B cell (primary cell): ENCODE data around the gene COG2. TPM values are rescaled to one million over a fixed set of nuclear protein-coding genes. Genes with fewer than 3 reads are reported as not detected.
A peak's percentile ranks its signal among the peaks of the same experiment; 100 is the strongest.

Source experiments
- ATAC-seq: fragments of 200-7000 bp; cut with Tn5 transposase; one replicate; pipeline ENCODE4 v1.10.0; 2021; ENCODE audit warnings: low read depth, mild to moderate bottlenecking, moderate number of reproducible peaks, moderate library complexity
- CTCF ChIA-PET: fragments of 350-600 bp; sonication (Branson Sonifier 250); formaldehyde crosslinking; loops from one replicate; lab custom pipeline; 2021; ENCODE audit warnings: antibody characterized with exemption, inconsistent platforms; lab: Charles Lee
- POLR2A ChIA-PET: fragments of 350-600 bp; sonication (Branson Sonifier 250); formaldehyde crosslinking; loops from one replicate; lab custom pipeline; 2021; ENCODE audit warnings: antibody characterized with exemption; lab: Charles Lee
- DNase-seq: peaks from one replicate; pipeline ENCODE4 v3.0.0; 2013
- H2AFZ ChIP-seq: 2 replicates; pipeline ENCODE4 v1.6.1; 2012; ENCODE audit warnings: mild to moderate bottlenecking, low read depth, low read length; ENCODE audit not compliant: insufficient read depth, poor library complexity, severe bottlenecking
- H3K27ac ChIP-seq, 2 donors: 1 replicate in 1 of 2; 2 replicates in 1 of 2; pipeline ENCODE4 v1.5.1; 2012 to 2013; ENCODE audit warnings: low read length in 2 of 2, mild to moderate bottlenecking in 2 of 2, moderate library complexity in 1 of 2
- H3K27me3 ChIP-seq, 4 experiments: fragments of 200-600 bp in 1 of 4; sonication (generic) in 1 of 4; replicated peaks in 1 of 4; 1 replicate in 2 of 4; 2 replicates in 2 of 4; pipeline versions ENCODE4 v1.6.1 to v1.7.0; 2013 to 2016; ENCODE audit warnings: low read length in 3 of 4, mild to moderate bottlenecking in 2 of 4, mixed read lengths in 1 of 4, moderate library complexity in 1 of 4; ENCODE audit not compliant: insufficient read depth in 4 of 4, control insufficient read depth in 3 of 4; ENCODE audit errors: control extremely low read depth in 1 of 4
- H3K36me3 ChIP-seq, 2 experiments: replicated peaks in 1 of 2; 1 replicate in 1 of 2; 2 replicates in 1 of 2; pipeline versions ENCODE4 v1.6.1 to v1.7.1; 2013; ENCODE audit warnings: low read length in 1 of 2; ENCODE audit not compliant: insufficient read depth in 2 of 2, control insufficient read depth in 1 of 2; ENCODE audit errors: control extremely low read depth in 1 of 2, extremely low read depth in 1 of 2
- H3K4me1 ChIP-seq, 2 donors: fragments of 200-600 bp in 1 of 2; sonication (generic) in 1 of 2; 1 replicate in 1 of 2; 2 replicates in 1 of 2; pipeline versions ENCODE4 v1.5.1 to v1.6.1; 2013 to 2017; ENCODE audit warnings: low read length in 2 of 2; ENCODE audit not compliant: control insufficient read depth in 2 of 2, insufficient read depth in 2 of 2
- H3K4me2 ChIP-seq: replicated peaks from 2 replicates; pipeline ENCODE3; 2012; ENCODE audit warnings: mild to moderate bottlenecking, low read depth, low read length; ENCODE audit not compliant: poor library complexity, severe bottlenecking
- H3K4me3 ChIP-seq, 5 experiments: fragments of 200-600 bp in 1 of 5; sonication (generic) in 1 of 5; 1 replicate in 3 of 5; 2 replicates in 2 of 5; pipeline versions ENCODE4 v1.5.1 to v1.7.0; 2011 to 2016; ENCODE audit warnings: low read length in 4 of 5, mild to moderate bottlenecking in 4 of 5, low read depth in 2 of 5, control low read depth in 1 of 5, moderate library complexity in 1 of 5; ENCODE audit not compliant: insufficient read depth in 1 of 5; ENCODE audit errors: control extremely low read depth in 1 of 5, extremely low read depth in 1 of 5
- H3K79me2 ChIP-seq: fragments of 200-600 bp; sonication (generic); one replicate; pipeline ENCODE4 v1.6.0; 2016; ENCODE audit warnings: low read length; ENCODE audit not compliant: control insufficient read depth, insufficient read depth
- H3K9ac ChIP-seq: fragments of 200-600 bp; sonication (generic); 2 replicates; pipeline ENCODE4 v1.6.1; 2017; ENCODE audit warnings: mild to moderate bottlenecking, low read length, moderate library complexity
- H3K9me3 ChIP-seq, 3 donors: one replicate each; pipeline versions ENCODE4 v1.6.1 to v1.7.1; 2013; ENCODE audit warnings: low read length in 2 of 3; ENCODE audit not compliant: control insufficient read depth in 2 of 3, insufficient read depth in 1 of 3; ENCODE audit errors: control extremely low read depth in 1 of 3
- H4K20me1 ChIP-seq: 2 replicates; pipeline ENCODE4 v1.6.0; 2012; ENCODE audit warnings: mild to moderate bottlenecking, low read length; ENCODE audit not compliant: insufficient read depth, control insufficient read depth, poor library complexity, severe bottlenecking
- H3K27ac Mint-ChIP-seq: one replicate; pipeline ENCODE4 v1.8.0; 2021; ENCODE audit warnings: mixed read lengths
- H3K27me3 Mint-ChIP-seq: one replicate; pipeline ENCODE4 v1.8.0; 2021; ENCODE audit warnings: mixed read lengths
- H3K4me1 Mint-ChIP-seq: one replicate; pipeline ENCODE4 v1.8.0; 2021; ENCODE audit warnings: mixed read lengths
- H3K4me3 Mint-ChIP-seq: one replicate; pipeline ENCODE4 v1.8.0; 2021; ENCODE audit warnings: mixed read lengths
- H3K9me3 Mint-ChIP-seq: one replicate; pipeline ENCODE4 v1.8.0; 2022; ENCODE audit warnings: mixed read lengths; ENCODE audit not compliant: insufficient read depth
- EZH2 ChIP-seq: IDR thresholded peaks from 2 replicates; pipeline ENCODE4 v1.6.1; 2012; ENCODE audit warnings: borderline replicate concordance, low read depth, mild to moderate bottlenecking, moderate library complexity, low read length; ENCODE audit not compliant: insufficient read depth, poor library complexity, severe bottlenecking
- WGBS: methylation state at CpG from one replicate; pipeline ENCODE4 v1.1.5; 2013; ENCODE audit warnings: missing lambda C conversion rate; ENCODE audit not compliant: insufficient coverage; 5-methylcytosine and 5-hydroxymethylcytosine counted together
- intact Hi-C: fragments of 100-400 bp; cut with micrococcal nuclease; formaldehyde crosslinking; loops from one replicate; pipeline ENCODE4 v1.10.0; 2022
- polyA plus RNA-seq: library from polyadenylated mRNA; depleted of rRNA; stranded (reverse); fragments of >200 nt; gene quantifications from 2 replicates; pipeline ENCODE4 v1.2.3, GENCODE V29; 2012
- total RNA-seq, 2 donors: library from RNA; stranded (reverse); fragments of 120-200 nt in 1 of 2; gene quantifications; 1 replicate in 1 of 2; 2 replicates in 1 of 2; pipeline versions ENCODE4 v1.2.3 to v1.2.4, GENCODE V29; 2013 to 2022
- TF ChIP-seq, protein P1 (sequence below): fragments of 200-600 bp; IDR thresholded peaks from one replicate; pipeline ENCODE4 v1.8.0; 2022; ENCODE audit warnings: antibody characterized with exemption, mild to moderate bottlenecking

The COG2 gene
- total and polyA plus RNA-seq, 2 donors (not counting 1 experiment from before 2014, with no cell fraction given), result 17.0 to 42.5 TPM

DNA sequence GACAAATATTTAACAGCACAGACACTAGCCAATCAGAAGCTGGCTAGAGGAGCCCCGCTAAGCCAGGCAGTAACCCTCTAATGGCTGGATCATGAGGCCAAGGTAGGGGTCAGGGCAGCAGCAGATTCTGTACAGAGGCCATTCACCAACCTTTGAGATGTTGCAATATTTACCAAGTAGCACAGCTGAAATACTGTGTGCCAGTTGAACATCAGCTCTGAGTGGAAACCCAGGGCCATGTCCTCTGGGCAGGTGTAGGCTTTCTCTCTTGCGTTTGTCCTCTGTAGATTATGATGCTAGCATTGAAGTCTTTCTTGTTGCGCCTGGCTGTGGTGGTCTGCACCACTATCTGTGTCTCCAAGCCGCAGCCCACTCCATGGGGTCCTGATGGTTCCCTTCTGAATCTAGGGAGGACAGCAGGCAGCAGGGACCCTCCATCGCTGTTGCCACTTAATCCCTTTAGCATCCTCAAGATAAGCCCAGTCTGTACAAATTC is 2.5 kb upstream of the COG2 start:
- intact Hi-C loops, result loop anchor here (5.0 kb wide), 3 partner anchors 403 to 1297 kb away; partner anchors contain the start of genes CCSAP, FAM89A and NUP133
- no peak for TF ChIP-seq EZH2
- TF ChIP-seq, protein P1, sequence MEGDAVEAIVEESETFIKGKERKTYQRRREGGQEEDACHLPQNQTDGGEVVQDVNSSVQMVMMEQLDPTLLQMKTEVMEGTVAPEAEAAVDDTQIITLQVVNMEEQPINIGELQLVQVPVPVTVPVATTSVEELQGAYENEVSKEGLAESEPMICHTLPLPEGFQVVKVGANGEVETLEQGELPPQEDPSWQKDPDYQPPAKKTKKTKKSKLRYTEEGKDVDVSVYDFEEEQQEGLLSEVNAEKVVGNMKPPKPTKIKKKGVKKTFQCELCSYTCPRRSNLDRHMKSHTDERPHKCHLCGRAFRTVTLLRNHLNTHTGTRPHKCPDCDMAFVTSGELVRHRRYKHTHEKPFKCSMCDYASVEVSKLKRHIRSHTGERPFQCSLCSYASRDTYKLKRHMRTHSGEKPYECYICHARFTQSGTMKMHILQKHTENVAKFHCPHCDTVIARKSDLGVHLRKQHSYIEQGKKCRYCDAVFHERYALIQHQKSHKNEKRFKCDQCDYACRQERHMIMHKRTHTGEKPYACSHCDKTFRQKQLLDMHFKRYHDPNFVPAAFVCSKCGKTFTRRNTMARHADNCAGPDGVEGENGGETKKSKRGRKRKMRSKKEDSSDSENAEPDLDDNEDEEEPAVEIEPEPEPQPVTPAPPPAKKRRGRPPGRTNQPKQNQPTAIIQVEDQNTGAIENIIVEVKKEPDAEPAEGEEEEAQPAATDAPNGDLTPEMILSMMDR, result no peak
- no peak overlapping the region for H3K4me3 Mint-ChIP-seq
- DNase-seq (no peak), ATAC-seq (no peak)
- H3K4me1 Mint-ChIP-seq, result peaks cover 34% of the 10 kb centered on the region
- H3K27ac Mint-ChIP-seq, result no peak overlapping the region
- Histone ChIP-seq H3K4me1 (peaks cover 26 to 28% of the 10 kb centered on the region in 2 donors), H3K27me3 (peaks cover 0 to 16% (median 3%) of the 10 kb centered on the region in 4 experiments), H2AFZ (no peak overlapping the region), H3K27ac (no peak overlapping the region), H3K9me3 (peaks cover 0 to 2% (median 0%) of the 10 kb centered on the region in 3 donors), H3K36me3 (no peaks in the 10 kb centered on the region), H3K4me2 (no peak overlapping the region), H3K79me2 (peaks cover 14% of the 10 kb centered on the region), H3K9ac (no peak overlapping the region), H3K4me3 (no peak overlapping the region), H4K20me1 (peaks cover 14% of the 10 kb centered on the region)
- no peaks in the 10 kb centered on the region for H3K9me3 Mint-ChIP-seq
- H3K27me3 Mint-ChIP-seq, result peaks cover 38% of the 10 kb centered on the region
- ChIA-PET POLR2A (no interaction called here), CTCF (no interaction called here)
- 94% methylated on average over 4 of the region's 5 CpGs for WGBS

DNA sequence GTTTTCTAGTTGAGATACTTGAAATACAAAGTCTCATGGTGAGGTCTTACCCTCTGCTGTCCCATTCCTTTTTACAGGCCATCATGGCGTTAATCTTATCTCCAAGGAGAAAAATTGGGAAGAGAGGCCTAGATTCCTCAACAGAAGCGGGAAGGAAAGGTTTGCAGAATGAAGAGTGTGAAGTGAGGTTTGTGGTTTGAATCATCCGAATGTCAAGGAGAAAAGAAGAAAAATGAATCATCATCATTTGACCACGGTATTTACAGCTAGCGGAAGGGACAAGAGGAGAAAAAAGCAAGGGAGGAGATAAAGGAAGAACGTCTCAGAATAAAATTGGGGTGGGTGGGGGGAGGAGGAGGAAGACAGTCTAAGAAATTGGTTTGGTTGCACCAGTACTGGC is 935 bp upstream of the COG2 start:
- H3K36me3 ChIP-seq, result peaks cover 0 to 5% of the 10 kb centered on the region in 2 experiments
- Mint-ChIP-seq H3K9me3 (no peaks in the 10 kb centered on the region), H3K4me3 (peak overlapping the region; percentile 56), H3K27me3 (peaks cover 33% of the 10 kb centered on the region), H3K4me1 (peaks cover 44% of the 10 kb centered on the region), H3K27ac (peak overlapping the region; percentile 17)
- H3K27ac ChIP-seq, result no peak overlapping the region
- H3K4me3 ChIP-seq, result no peak overlapping the region
- peak overlapping the region; percentile 84 for H2AFZ ChIP-seq
- no peak overlapping the region for H3K4me2 ChIP-seq
- 33% methylated on average over 3 of the region's 6 CpGs for WGBS
- peaks cover 29% of the 10 kb centered on the region for H4K20me1 ChIP-seq
- H3K4me1 ChIP-seq, result peaks cover 28% of the 10 kb centered on the region in 2 donors
- no peak overlapping the region for H3K9ac ChIP-seq
- intact Hi-C loops, result loop anchor here (5.0 kb wide), 3 partner anchors 401 to 1299 kb away; partner anchors contain the start of genes CCSAP, FAM89A and NUP133
- ATAC-seq (no peak), DNase-seq (peak; percentile 8)
- ChIA-PET POLR2A (no interaction called here), CTCF (interaction anchor here (1.2 to 2.5 kb wide), 3 partner anchors 8 to 19 kb away, joined by 4 to 10 read pairs (median 5); no protein-coding TSS in a partner anchor)
- H3K79me2 ChIP-seq, result peaks cover 30% of the 10 kb centered on the region
- peaks cover 0 to 12% (median 1%) of the 10 kb centered on the region in 4 experiments for H3K27me3 ChIP-seq
- peaks cover 0 to 2% (median 0%) of the 10 kb centered on the region in 3 donors for H3K9me3 ChIP-seq
- TF ChIP-seq EZH2, result no peak
- TF ChIP-seq, protein P1, result no peak
